SK-N-MC (cell line): Measurements from ENCODE around the gene TYK2.

Experiments
- FOXP2 ChIP-seq: optimal IDR thresholded peaks from 2 replicates; pipeline ENCODE3; 2011; ENCODE audit warnings: mild to moderate bottlenecking, moderate library complexity; ENCODE audit not compliant: insufficient read depth; ENCODE audit errors: extremely low read length, control extremely low read depth
- POLR2AphosphoS5 ChIP-seq: IDR thresholded peaks from 2 replicates; pipeline ENCODE4 v1.6.1; 2012; ENCODE audit warnings: mild to moderate bottlenecking, low read depth, low read length, borderline replicate concordance

GRCh38 chr19:10378124-10378523 lies 2.2 kb downstream of the TYK2 start:
- TF ChIP-seq POLR2AphosphoS5 (no peak), FOXP2 (no peak)
